IPS-18c (cell line): ENCODE results near the gene SFSWAP.

ENCODE experiments used
- H3K4me3 ChIP-seq: 2 replicates; pipeline ENCODE4 v1.7.0; 2013; ENCODE audit warnings: low read depth, mild to moderate bottlenecking, low read length, moderate library complexity; ENCODE audit not compliant: insufficient read depth
- H3K9me3 ChIP-seq: one replicate; pipeline ENCODE4 v1.6.1; 2013; ENCODE audit warnings: mild to moderate bottlenecking, low read length, moderate library complexity; ENCODE audit not compliant: control insufficient read depth, insufficient read depth

Gene SFSWAP

GRCh38 chr12:131843527-131843926, 132.6 kb downstream of the SFSWAP start:
- H3K9me3 ChIP-seq, result no peaks in the 10 kb centered on the region
- H3K4me3 ChIP-seq, result no peak overlapping the region

DNA sequence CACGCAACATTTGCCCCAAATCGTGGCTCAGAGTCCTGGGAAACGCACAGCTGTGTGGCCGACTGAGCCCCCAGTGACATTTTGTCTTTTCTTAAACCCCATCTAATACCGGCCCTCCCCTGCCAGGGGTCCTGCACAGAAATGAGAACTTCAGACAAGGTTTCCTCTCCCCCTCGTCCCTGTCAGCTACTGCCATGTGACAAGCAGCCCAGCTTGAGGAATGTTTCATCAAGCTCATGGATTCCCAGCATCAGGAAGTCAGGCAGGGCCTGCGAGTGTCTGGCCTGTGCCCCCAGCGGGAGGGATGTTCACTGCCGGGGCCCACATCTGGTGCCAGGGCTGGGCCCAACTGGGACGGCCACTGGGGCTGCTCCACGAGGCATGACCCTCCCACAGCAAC, 133.2 kb downstream of the SFSWAP start:
- Histone ChIP-seq H3K4me3 (no peak overlapping the region), H3K9me3 (no peaks in the 10 kb centered on the region)

- Histone ChIP-seq H3K9me3 (no peaks in the 10 kb centered on the region), H3K4me3 (no peak overlapping the region)
These were observed 133.8 kb downstream of the SFSWAP start for GRCh38 chr12:131844656-131845055.

- Histone ChIP-seq H3K9me3 (no peaks in the 10 kb centered on the region), H3K4me3 (no peak overlapping the region)
These were observed 134.2 kb downstream of the SFSWAP start for GRCh38 chr12:131845121-131845520.

- no peak overlapping the region for H3K4me3 ChIP-seq
- H3K9me3 ChIP-seq, result no peaks in the 10 kb centered on the region
These were observed 136.6 kb downstream of the SFSWAP start for GRCh38 chr12:131847456-131847855.

DNA sequence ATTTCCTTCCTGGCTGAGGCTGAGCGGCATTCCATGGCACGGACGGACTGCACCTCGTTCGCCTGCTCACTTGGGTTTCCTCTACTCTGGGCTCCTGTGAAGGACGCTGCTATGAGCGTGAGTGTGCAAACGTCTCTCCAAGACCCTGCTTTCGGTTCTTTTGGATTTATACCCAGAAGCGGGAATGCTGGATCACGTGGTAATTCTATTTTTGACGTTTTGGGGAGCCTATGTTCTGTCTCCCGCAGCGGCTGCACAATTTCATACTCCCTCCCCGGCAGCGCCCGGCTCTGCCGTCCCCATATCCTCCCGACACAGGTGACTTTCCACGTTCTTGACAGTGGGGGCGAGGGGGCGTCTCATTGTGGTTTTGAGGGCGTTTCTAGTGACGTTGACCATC, 137.9 kb downstream of the SFSWAP start:
- Histone ChIP-seq H3K9me3 (no peaks in the 10 kb centered on the region), H3K4me3 (no peak overlapping the region)
